B cell (primary cell): ENCODE data around the gene HELB.

Source experiments
- CTCF ChIP-seq: fragments of 200-600 bp; IDR thresholded peaks from one replicate; pipeline ENCODE4 v1.8.0; 2022; ENCODE audit warnings: antibody characterized with exemption, mild to moderate bottlenecking
- EZH2 ChIP-seq: IDR thresholded peaks from 2 replicates; pipeline ENCODE4 v1.6.1; 2012; ENCODE audit warnings: borderline replicate concordance, low read depth, mild to moderate bottlenecking, moderate library complexity, low read length; ENCODE audit not compliant: insufficient read depth, poor library complexity, severe bottlenecking

- TF ChIP-seq CTCF: no peak
- TF ChIP-seq EZH2: no peak
These were observed 57.0 kb downstream of the HELB start for GRCh38 chr12:66359300-66359699.
